GM23248 (cell line): ENCODE results near the gene RPL36.

Experiments used
- EZH2 ChIP-seq: fragments of 200-600 bp; sonication (generic); IDR thresholded peaks from 2 replicates; pipeline ENCODE4 v1.6.1; 2018; ENCODE audit warnings: antibody characterized with exemption, mild to moderate bottlenecking; ENCODE audit not compliant: insufficient read depth, poor library complexity, severe bottlenecking
- EZH2phosphoT487 ChIP-seq: fragments of 200-600 bp; sonication (generic); IDR thresholded peaks from 2 replicates; pipeline ENCODE4 v1.6.1; 2018; ENCODE audit warnings: antibody characterized with exemption, moderate library complexity, mild to moderate bottlenecking, low read depth; ENCODE audit not compliant: insufficient read depth

DNA sequence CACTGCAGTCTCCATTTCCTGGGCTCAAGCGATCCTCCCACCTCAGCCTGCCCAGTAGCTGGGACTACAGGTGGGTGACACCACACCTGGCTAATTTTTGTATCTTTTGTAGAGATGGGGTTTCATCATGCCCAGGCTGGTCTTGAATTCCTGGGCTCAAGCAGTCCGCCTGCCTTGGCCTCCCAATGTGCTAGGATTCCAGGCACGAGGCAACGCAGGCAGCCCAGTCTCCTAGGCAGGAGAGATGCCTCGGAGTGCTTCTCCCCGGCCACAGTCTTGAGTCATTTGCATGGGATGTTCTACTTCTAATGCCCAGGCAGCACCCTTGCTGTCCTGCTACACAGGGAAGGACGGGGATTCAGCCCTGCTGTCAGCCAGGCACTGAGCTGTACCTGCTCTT is 18.5 kb upstream of the RPL36 start:
- TF ChIP-seq EZH2 (no peak), EZH2phosphoT487 (no peak)
